Transverse colon (tissue), 4 donors: ENCODE measurements around the gene OSTC.

Experiments
- CTCF ChIP-seq, 5 experiments: fragments of 200-600 bp in 3 of 5; fragments of 450-650 bp in 2 of 5; sonication (generic) in 3 of 5; IDR thresholded peaks; 1 replicate in 2 of 5; 2 replicates in 3 of 5; pipeline ENCODE4 v1.5.1; 2016 to 2017; ENCODE audit warnings: antibody characterized with exemption in 5 of 5, inconsistent platforms in 3 of 5, mild to moderate bottlenecking in 2 of 5, moderate library complexity in 1 of 5
- EP300 ChIP-seq: sonication (generic); formaldehyde crosslinking; IDR thresholded peaks from one replicate; pipeline ENCODE4 v1.6.1; 2017; ENCODE audit warnings: antibody characterized with exemption, low read depth
- POLR2A ChIP-seq: fragments of 450-650 bp; IDR thresholded peaks from one replicate; pipeline ENCODE4 v1.6.1; 2016; ENCODE audit warnings: antibody characterized with exemption, mild to moderate bottlenecking, moderate library complexity
- POLR2AphosphoS5 ChIP-seq, 3 donors: sonication (generic); formaldehyde crosslinking; IDR thresholded peaks; one replicate each; pipeline ENCODE4 v1.6.1; 2016; ENCODE audit warnings: antibody characterized with exemption in 3 of 3

- TF ChIP-seq POLR2A (no peak), CTCF (IDR thresholded peaks at IDR 0.05) (no peak), EP300 (no peak), POLR2AphosphoS5 (IDR thresholded peaks at IDR 0.05) (no peak)
Measured at GRCh38 chr4:108611365-108611764, 39.0 kb upstream of the OSTC start.
